ENCODE data around the gene EIF4B. TPM values are rescaled to one million over a fixed set of nuclear protein-coding genes. Genes with fewer than 3 reads are reported as not detected.

The EIF4B gene
- total and polyA plus RNA-seq, 2 of the 8 experiments (the other 6 are each of a cell fraction or from before 2014, with no cell fraction given): 269 to 816 TPM

GRCh38 chr12:52992699-52993557 is 13.3 kb upstream of the EIF4B start:
- ChIA-PET POLR2A (ENCODE audit: partially characterized antibody) (interaction anchor here (1.3 to 8.6 kb wide), 3 partner anchors 9 to 115 kb away, joined by 4 to 63 read pairs (median 7); partner anchors contain the start of gene EIF4B), CTCF (ENCODE audit: partially characterized antibody) (interaction anchor here (0.7 to 21.2 kb wide), 6 partner anchors 12 to 122 kb away, joined by 3 to 1250 read pairs (median 4); partner anchors contain the start of gene KRT8)
- Histone ChIP-seq H3K27me3 (replicated peaks in 1 of 4; ENCODE audit: control insufficient read depth in 3 of 4, extremely low read depth in 1 of 4, insufficient read depth in 3 of 4, low read length in 3 of 4) (no peaks in the 10 kb centered on the region), H4K5ac (ENCODE audit: insufficient read length, low read depth, low read length) (no peak overlapping the region), H4K20me1 (replicated peaks in 1 of 2; ENCODE audit: control insufficient read depth in 1 of 2, insufficient read depth in 2 of 2, low read length in 2 of 2) (no peaks in the 10 kb centered on the region), H2BK20ac (ENCODE audit: low read length) (peak overlapping the region; percentile 36; the same call in 1 of the 2 replicates), H4K8ac (ENCODE audit: extremely low read depth, insufficient read depth, low read length) (no peak overlapping the region), H3K4me1 (replicated peaks in 1 of 4; ENCODE audit: control insufficient read depth in 3 of 4, insufficient read depth in 4 of 4, low read length in 3 of 4) (peaks cover 0 to 4% (median 0%) of the 10 kb centered on the region in 4 experiments; a peak in 1 of 7 replicates), H3K27ac (ENCODE audit: low read depth, low read length) (no peak overlapping the region), H3K9ac (replicated peaks in 1 of 4; ENCODE audit: extremely low read depth in 1 of 4, low read depth in 3 of 4, low read length in 3 of 4) (no peak overlapping the region), H3K23ac (ENCODE audit: insufficient read length) (no peak overlapping the region), H2AFZ (ENCODE audit: low read length) (peak overlapping the region; percentile 76; the same call in 1 of the 2 replicates), H3K4me2 (ENCODE audit: insufficient read depth in 1 of 2, low read depth in 2 of 2, low read length in 2 of 2) (no peak overlapping the region), H3K56ac (replicated peaks; ENCODE audit: insufficient read length, low read depth, low read length) (no peak overlapping the region), H3K23me2 (ENCODE audit: low read depth, low read length) (no peaks in the 10 kb centered on the region), H3K36me3 (ENCODE audit: control insufficient read depth in 2 of 4, insufficient read depth in 4 of 4, low read length in 3 of 4) (no peaks in the 10 kb centered on the region), H3K79me2 (ENCODE audit: control insufficient read depth in 1 of 2, insufficient read depth in 2 of 2, low read length in 2 of 2) (no peaks in the 10 kb centered on the region), H3K79me1 (ENCODE audit: low read depth, low read length) (no peaks in the 10 kb centered on the region), H2AK5ac (ENCODE audit: low read depth, low read length) (no peak overlapping the region), H3K18ac (ENCODE audit: extremely low read depth, low read length) (peak overlapping the region; percentile 36), H3K14ac (ENCODE audit: insufficient read length) (no peak overlapping the region), H2BK120ac (replicated peaks; ENCODE audit: low read depth, low read length) (no peak overlapping the region), H3K4me3 (ENCODE audit: extremely low read depth in 1 of 4, insufficient read depth in 2 of 4, low read depth in 3 of 4, low read length in 4 of 4) (no peak overlapping the region), H2BK12ac (ENCODE audit: low read depth, low read length) (peak overlapping the region; percentile 10; the same call in 1 of the 2 replicates), H2BK5ac (ENCODE audit: low read depth, low read length) (0 out of 2 replicates have a peak overlapping the region, but pooled peaks have one; percentile 17), H4K91ac (replicated peaks; ENCODE audit: insufficient read length, low read length) (peak overlapping the region; percentile 48), H3K9me3 (ENCODE audit: insufficient read depth in 2 of 2, low read depth in 1 of 2, low read length in 1 of 2) (no peaks in the 10 kb centered on the region), H2BK15ac (ENCODE audit: low read length) (no peak overlapping the region; the same call in 1 of the 2 replicates), H3K4ac (replicated peaks; ENCODE audit: insufficient read length, low read depth, low read length) (no peak overlapping the region)
- peak; percentile 63 for TF ChIP-seq BACH1 (IDR thresholded peaks at IDR 0.05; ENCODE audit: low read length)
- TF ChIP-seq BRCA1 (IDR thresholded peaks at IDR 0.05; ENCODE audit: low read depth, low read length): no peak
- DNase-seq (ENCODE audit: low read depth in 1 of 2, low spot score in 2 of 2): no peak
- WGBS, 2 experiments (ENCODE audit: extremely low coverage in 1 of 2, insufficient coverage in 1 of 2, insufficient read length in 1 of 2, insufficient replicate concordance in 2 of 2, low coverage in 1 of 2, low lambda C conversion rate in 2 of 2, missing lambda C conversion rate in 1 of 2): 82% methylated on average over 7 of the region's 7 CpGs; no CpG with 5 or more reads in 1 of the 2 experiments
- FAIRE-seq: no peak
